ENCODE data around the gene AURKA.

The AURKA gene

DNA sequence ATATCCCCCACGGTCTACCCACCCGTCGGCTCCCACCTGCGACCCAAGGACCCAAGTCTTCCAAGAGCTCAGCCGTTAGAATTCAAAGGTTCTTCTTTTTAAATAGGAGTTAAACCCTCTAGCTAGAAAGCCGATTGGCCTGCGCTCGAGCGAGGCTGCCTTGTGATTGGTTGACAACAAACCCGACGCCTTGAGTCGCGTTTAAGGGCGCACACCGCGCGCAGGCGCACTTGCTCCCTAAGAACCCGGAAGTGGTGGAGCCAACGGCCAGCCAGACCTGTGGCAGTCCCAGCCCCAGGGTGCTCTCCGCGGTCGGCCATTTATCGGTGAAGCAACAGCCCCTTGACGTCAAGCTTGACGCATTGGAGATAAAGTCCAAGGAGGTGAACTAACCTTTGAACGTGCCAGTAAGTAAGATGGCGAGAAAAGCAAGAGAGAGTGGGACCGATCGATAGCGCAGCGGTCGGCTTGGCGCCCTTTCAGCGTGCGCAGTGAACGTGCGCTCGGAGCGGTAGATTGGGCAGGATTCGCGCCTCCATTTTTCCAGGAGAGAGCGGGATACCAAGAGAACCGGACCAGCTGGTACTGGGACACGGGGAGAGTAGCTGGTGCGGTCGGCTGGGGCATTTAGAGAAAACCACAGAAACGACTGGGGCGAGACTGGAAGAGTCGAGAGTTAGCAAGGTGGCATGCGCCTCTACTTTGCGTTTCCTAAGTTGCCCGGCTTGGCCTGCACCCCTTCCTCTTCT lies at the start of gene AURKA, which contains the start of gene CSTF1:
Gene AURKA, minus strand, starts transcription at position 84 of the 749 bp plus-strand sequence. CDS start 4,018 bp downstream, outside the sequence.
Gene CSTF1, plus strand, starts transcription at position 514 of the 749 bp plus-strand sequence. CDS start 2,908 bp downstream, outside the sequence.
- peak; percentile 99 for DNase-seq

DNA sequence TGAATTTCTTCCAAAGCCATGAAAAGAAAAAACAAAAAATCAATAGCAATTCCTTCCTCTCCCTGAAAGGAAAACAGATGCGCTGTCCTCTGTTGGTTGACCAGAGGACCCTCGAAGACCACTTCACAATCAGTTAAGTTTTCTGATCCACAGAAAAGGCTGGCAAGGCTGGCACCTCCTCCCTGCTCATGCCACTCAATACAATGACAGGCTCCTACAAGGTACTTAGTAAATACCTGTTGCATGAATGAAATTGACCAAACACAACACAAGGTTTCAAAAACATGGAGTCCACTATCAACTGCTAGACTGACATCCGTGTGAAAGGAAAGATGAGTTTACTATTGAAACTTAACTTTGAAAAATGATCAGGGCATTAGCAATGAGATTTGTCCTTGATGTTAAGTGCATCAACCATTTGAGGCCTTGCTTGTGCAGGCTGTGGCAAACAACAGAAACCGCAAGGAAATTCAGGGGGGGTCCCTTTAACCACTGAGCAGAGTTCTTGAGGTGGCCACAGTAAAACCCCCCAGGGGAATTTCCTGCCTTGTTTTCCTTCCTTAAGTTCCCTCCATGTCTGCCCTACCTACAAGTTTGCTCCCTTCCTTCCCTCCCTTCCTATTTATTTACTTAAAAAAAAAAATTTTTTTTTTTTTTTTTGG lies 48.5 kb upstream of the AURKA start:
- peak; percentile 48 for DNase-seq

DNA sequence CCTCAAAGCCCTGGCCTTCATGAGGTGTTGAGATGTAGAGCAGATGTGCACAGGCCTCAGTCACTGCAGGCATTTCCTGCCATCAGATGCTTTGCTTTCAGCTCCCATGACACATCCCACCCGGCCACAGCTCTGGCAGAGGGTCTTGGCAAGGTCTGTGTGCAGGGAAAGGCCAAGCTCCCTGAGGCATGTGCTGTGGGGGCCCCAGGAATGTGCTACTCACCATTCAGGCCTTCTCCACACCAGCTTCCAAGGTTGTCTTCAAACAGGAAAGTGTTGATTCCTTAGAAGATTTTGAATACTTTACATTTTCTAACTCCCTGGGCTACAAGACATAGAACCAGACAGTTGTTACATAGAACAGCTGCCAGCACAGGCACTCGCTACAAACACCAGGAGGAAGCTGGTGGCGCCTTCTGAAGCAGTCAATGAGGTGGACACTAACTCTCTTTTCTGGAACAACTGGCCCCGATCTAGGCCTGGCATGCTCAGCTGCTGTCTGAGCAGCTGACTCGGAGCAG lies 47.8 kb upstream of the AURKA start:
- no peak for DNase-seq

DNA sequence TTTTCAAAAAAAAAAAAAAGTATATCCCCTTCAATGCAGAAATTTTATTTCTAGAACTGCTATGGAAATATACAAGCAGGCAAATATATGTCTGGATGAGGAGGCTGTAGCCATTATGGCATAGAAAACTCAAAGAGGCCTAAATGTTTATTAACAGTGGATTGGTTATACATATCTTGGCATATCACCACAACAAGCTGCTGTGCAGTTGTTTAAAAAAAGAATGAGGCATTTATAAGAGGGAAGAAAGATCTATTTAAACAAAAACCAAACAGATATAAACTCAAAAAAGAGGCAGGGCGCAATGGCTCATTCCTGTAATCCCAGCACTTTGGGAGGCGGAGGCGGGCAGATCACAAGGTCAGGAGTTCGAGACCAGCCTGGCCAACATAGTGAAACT lies 46.3 kb upstream of the AURKA start:
- DNase-seq = no peak

DNA sequence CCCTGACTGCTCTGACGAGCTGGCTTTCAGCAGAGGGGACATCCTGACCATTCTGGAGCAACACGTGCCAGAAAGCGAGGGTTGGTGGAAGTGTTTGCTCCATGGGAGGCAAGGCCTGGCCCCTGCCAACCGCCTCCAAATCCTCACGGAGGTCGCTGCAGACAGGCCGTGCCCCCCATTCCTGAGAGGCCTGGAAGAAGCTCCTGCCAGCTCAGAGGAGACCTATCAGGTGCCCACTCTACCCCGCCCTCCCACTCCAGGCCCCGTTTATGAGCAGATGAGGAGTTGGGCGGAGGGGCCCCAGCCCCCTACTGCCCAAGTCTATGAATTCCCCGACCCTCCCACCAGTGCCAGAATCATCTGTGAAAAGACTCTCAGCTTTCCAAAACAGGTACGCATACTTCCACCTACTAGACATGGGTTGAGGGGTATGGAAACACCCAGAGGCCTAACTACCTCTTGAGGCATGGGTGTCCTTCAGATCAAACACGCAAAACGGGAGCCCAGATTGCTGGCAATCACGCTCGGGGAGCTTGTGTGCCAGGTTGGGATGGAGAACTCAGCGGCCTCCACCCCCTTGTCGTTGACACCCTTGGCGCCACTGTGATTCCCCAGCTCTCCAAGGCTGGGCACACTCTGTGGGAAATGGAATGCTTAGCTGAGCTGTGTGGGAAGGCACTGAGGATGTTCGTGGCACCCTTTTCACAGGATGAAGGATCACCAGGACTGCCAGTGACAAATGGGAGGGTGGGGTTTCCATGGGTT lies 45.4 kb upstream of the AURKA start:
- DNase-seq = no peak

DNA sequence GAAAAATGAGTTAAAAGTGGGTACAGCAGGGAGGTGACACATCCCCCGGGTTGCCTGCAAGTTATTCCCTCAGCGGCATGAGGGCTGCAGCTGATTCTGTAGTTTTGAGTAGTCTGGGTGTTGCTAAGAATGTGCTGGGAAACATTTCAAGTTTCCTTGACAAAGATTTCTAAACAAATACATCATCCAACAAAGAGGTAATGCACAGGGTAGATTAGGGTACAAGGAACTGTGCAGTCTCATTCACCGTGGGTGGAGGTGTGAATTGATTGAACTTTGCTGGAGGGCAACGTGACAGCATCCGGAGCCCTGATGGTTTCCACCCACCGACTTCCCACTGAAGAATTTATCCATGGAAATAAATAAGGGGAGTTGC lies 41.9 kb upstream of the AURKA start:
- DNase-seq = no peak

DNA sequence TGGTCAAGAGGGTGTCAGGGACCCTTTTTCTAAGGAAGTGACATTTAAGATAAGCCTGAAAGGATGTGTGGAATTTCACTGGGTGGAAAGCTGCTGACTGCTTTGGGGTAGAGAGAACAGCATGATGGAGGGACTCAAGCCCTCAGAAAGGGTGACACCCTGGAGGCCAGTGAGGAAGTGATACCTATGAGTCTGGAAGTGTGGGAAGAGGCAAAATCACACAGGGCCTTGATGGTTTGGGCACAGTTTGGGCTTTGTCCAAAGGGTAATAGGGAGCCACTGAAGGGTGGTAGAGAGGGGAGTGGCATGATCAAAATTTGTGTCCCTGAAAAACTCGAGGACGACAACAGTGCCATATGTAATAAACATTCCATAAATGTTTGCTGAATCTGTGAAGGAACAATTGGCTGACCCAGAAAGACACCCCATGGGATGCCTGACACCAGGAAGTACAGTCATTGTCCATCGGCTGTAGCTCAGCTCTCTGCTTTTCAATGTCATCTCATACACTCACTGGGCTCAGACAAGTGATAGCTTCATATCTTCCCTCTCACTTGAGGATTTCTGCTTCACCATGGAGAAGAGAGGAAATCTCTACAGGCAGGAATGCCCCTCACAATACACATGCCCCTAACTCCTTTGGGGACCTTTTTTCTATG lies 41.3 kb upstream of the AURKA start:
- DNase-seq = no peak

DNA sequence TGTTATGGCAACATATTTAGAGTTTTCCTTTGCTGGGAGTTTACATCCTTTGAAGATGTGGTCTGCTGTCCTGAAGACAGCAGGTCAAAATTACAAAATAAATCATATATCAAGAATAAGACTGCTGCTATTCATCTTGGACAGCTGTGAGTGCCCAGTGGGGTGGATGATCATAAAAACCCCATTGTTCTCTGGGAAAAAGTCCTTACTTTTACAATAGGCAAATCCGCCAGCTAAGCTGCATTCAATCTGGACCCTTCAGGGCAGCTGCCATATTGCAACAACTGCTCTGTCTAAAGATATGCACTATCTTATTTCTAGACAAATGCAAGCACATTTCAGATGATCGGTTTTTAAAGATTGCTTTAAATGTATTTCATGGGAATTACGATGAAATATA lies 39.5 kb upstream of the AURKA start:
- no peak for DNase-seq

DNA sequence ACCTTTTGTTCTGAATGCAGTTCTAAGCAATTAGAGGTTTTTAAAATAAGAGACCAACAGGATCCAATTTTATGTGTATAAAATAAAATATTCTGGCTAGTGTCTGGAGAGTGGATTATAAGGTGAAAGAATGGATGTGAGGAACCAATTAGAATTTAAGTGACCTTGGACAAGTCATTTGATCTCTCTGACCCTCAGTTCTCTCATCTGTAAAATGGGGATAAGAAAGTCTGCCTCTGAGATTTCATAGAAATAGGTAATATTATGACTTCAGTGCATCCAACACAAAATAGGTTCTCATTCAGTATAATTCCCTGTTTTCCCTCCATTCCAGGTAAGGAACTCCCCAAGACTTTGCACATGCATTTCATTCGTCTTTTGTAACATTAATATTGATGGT lies 38.9 kb upstream of the AURKA start:
- DNase-seq = no peak

DNA sequence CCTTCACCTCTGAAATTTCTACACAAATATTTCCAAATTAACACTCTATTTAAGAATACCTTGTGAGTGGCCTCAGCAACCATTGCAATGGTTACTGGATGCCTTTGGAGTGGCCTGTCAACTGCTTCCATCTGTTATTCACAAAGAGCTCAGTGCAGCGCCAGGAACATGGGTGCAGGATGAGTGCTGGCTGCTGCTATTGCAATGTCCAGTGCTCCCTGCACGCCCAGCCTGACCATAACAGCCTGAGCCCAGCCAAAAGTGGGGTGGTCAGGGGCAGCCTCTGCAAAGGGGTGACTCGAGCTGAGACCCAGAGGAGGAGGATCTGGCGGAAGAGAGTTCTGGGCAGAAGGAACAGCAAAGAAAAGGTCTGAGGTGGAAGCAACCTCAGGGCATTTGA lies 38.4 kb upstream of the AURKA start:
- DNase-seq = no peak

DNA sequence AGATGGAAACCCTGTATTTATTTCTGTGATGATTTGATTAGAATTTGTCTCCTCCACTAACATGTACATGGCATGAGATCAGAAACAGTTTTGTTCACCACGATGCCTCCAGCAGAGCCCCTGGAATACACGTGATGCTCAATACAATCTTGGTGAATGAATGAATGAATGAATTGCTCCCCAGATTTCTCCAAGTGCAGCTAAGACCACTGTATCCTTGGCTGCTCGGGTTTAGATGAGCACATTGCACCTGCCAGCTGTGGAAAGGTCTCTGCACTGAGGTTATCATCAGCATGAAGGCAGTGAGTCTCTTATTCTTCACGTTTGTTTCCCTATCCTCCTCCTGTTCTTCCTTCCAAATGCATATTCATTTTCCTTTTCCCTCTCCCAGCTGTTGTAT lies 37.9 kb upstream of the AURKA start:
- DNase-seq = no peak

DNA sequence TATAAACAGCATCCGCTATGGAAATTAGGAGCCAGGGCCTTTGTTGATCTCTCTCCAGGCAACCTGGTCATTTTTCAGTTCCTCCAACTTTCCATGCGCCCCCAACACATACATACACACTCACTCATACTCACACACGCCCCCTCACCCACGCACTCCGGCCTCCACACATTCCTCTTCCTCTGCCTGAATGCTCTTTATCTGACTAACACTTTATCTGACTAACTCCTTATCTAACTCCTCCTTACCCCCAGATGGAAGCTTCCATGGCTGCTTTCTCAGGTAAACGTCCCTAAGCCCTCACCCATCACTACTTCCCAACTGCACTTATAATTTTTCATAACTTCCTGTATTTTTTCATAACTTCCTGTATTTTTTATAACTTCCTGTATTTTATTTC lies 37.5 kb upstream of the AURKA start:
- peak; percentile 63 for DNase-seq

DNA sequence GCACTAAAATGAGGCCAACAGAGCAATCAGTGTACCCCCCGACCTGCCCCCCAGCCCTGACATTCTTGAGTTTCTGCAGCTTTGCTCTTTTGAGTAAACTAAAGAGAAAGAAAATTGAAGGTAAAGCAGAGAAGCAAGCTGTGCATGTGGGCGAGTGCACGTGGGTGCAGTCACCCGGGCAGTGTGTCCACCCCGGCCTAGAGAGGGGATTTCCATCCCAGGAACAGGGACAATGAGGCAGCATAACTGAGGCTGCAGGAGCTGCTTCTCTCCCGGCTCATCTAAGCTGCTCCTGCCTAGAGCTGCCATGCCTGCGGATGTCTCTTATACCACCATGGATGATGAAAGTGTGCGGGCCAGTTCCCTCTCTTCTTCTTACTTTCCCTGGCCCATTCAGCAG lies 36.9 kb upstream of the AURKA start:
- DNase-seq = no peak

DNA sequence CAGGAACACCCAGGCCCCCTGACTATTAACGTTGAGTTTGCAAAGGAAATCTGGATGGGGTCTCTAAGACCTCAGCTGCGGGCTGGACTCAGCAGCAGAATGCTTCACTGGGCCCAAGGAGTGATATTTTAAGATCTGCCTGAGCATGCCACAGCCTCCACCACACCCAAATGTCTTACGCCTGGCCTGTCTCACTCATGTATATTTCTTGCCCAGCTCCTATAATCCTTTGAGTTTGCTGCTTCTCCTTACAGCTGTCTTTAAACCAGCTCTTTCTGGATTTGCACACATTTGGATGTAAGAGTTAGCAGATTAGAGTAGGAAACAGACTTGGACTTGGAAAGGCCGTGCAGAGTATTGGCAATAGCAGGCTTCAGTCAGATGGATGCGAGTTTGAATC lies 36.4 kb upstream of the AURKA start:
- DNase-seq = no peak

DNA sequence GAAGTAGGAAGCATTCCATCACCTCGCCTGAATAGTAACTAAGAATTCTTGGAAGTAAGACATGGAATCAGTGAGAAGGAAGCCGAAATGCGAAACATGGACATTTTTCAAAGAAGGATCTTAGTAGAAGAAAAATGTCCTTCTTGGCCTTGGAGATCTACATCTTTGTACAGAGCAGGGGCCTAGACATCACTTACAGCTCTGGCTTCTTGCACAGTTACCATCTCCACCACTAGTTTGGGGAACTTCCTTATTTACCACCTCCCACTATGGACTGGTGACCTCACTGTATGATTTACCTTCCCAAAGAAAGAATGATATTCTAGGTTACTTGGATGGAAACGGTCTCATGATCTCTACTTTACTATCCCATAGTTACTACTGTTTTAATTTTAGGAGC lies 35.8 kb upstream of the AURKA start:
- no peak for DNase-seq

DNA sequence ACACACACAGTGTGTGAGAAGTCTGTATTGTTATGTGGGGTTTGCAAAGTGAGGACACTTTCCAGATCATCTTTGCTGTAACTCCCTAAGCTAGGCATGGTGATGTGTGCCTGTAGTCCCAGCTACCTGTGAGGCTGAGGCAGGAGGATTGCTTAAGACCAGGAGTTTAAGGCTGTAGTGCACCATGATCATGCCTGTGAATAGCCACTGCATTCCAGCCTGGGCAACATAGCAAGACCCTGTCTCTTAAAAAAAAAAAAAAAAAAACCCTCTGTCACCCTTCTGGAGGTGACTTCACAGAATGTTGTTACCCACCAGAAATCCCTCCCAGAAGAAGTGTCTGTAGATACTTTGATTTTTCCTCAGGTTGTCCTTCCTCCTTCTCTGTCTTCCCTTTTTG lies 34.9 kb upstream of the AURKA start:
- no peak for DNase-seq

DNA sequence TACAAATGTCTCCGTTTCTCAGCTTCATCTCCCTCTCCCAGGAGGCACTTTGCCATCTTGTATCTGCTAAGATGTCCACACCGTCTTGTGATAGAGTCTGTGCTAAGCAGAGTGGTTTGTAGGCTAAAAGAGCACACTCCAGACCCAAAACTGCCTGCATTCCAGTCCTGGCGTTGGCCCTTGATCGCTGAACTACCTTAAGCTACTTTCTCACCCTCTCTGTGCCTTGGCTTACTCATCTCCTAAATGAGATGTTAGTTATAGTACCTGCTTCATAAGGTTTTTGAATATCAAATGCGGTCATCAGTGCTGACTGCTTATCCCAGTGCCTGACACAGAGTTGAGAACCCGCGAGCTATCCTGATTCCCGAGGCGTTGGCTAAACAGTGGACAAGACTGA lies 34.0 kb upstream of the AURKA start:
- DNase-seq = no peak

DNA sequence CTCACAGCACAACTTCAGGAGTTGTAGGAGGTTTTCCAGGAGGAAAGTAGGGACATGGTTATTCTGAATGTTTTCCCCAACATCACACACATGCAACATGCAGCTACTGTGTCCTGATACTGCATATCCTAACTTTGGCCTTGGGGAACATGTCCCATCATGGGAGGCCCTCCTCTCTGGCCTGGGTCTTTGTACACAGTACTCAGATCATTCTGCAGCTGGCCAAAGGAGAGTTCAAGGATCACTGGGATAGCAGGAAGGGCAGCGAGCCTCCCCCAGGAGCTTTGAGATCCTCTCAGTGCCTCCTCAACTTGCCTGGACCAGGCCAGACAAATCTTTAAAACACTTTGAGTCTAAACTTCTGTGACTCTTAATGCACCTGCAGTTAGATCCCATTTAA lies 32.9 kb upstream of the AURKA start:
- DNase-seq = no peak

DNA sequence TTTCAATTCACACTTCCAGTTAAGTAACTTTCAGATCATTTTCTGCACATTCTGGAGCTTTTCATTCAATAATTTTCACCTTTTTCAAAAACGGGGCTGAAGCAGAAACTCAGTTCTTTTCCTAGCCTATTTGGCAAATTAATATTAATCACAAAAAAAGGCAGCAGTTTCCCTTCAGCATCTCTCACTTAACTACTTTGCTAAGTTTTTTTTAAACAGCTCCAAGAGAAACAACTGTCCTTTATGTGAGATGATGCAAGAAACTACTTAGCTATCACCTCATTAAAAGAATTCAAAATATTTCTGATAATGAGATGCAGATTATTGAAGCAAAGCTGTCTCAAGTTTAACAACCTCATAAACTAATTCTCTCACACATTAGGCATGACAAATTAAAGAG lies 31.9 kb upstream of the AURKA start:
- DNase-seq = no peak

DNA sequence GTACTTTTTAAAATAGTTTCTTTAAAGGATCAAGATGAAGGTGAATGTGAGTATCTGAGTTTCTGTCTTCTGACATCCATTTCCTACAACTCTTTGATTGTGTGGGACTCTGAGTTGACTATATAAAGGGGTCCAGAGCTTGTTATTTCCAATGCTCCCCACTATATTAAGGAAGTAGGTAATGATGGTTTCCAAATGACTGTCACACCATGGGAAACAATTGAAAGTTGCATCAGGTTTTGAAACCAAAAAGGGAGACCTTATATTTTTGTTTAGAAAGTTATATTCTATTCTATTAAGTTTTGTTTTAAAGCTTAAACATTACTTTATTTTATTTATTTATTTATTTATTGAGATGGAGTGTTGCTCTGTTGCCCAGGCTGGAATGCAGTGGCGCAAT lies 31.2 kb upstream of the AURKA start:
- DNase-seq = no peak

DNA sequence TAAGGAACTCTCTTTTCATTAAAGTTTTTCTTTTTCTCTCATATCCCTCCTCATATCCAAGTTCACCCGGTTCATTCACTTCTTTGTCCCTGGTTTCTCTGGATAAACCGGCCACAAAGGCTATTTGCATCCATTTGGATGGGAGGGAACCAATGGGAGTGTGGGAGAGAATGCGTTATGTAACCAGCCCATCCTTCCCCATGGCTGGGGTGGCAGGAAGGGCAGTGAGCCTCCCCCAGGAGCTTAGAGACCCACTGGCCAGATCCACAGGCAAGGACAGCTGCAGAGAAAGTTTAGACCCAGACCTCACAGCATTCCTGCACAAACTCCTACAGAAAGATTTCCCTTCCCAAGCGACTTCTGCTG lies 30.8 kb upstream of the AURKA start:
- no peak for DNase-seq

DNA sequence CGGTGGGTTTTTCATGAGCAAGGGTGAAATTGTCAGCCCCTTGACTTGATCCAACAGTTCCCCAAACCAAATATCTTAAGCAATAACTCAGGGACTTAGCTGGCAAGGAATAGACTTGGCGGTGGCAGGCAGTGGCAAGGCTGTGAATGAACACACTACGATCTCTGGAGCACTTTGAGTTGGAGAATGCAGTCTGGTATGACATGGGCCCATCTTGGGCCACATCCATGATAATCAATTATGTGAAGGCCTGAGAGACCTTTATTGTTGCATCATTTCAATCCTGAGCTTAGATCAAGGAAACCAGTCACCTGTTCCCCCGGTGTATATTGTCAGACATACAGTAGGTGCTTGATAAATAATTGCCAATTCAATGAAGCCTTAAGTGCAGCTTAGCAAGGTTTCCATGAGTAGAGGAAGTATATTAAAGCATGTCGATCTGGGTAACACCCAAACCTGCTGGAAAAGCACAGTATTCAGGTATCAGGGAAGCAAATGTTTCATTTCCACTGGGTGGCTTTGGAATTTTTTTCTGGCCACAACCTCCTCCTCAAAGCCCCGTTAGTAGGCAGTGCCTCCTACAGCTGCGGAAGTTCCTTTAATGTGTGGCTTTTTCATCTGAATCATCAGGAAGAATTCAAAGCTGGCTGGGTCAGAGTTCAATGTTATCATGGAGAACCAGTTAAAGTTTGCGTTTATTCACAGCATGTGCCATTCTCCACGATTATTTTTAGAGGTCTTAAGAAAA lies 30.2 kb upstream of the AURKA start:
- DNase-seq = no peak
